Measurements from ENCODE around the gene LAG3. TPM values are rescaled to one million over a fixed set of nuclear protein-coding genes. Genes with fewer than 3 reads are reported as not detected.

Gene LAG3
- 0.72 and 1.1 TPM in 2 replicates for polyA plus RNA-seq (2012; rRNA removed)
- 0.14 and 0.21 TPM in 2 replicates for polyA plus RNA-seq (2012; cell fraction: cytosol; rRNA removed)
- 7.2 and 9.8 TPM in 2 replicates for polyA plus RNA-seq (2012; cell fraction: nucleus; rRNA removed)

DNA sequence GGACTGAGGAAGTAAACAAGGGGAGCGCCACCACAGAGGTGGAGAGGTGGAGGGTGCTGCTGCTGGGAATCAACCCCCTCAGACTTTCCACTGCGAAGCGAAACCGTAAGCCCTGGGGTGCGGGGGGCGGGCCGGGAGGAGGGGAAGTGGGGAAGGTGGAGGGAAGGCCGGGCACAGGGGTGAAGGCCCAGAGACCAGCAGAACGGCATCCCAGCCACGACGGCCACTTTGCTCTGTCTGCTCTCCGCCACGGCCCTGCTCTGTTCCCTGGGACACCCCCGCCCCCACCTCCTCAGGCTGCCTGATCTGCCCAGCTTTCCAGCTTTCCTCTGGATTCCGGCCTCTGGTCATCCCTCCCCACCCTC is at the start of gene LAG3:
Gene LAG3 (plus strand): TSS at position 190 of the 365 bp plus-strand sequence. CDS start 333 bp downstream, outside the sequence.
- 85% methylated on average over 14 of the region's 15 CpGs for WGBS (ENCODE audit: low lambda C conversion rate)
- Histone ChIP-seq H3K27ac (ENCODE audit: low read depth in 2 of 2, low read length in 1 of 2) (peak within 1 kb of the TSS in 1 of 2 experiments; percentile 56; a peak in 1 of 4 replicates), H3K4me3 (ENCODE audit: low read depth in 2 of 2, low read length in 1 of 2) (no peak within 1 kb of the TSS), H2AFZ (ENCODE audit: low read depth) (no peak within 1 kb of the TSS), H3K9ac (no peak within 1 kb of the TSS), H3K9me2 (no peaks in the 10 kb centered on the region), H3K79me2 (ENCODE audit: insufficient read depth) (peaks cover 31% of the 10 kb centered on the region), H3K27me3 (ENCODE audit: insufficient read depth) (no peaks in the 10 kb centered on the region), H3K9me3 (no peaks in the 10 kb centered on the region), H4K20me1 (ENCODE audit: insufficient read depth) (peaks cover 35% of the 10 kb centered on the region), H3K36me3 (replicated peaks in 1 of 2; ENCODE audit: control insufficient read depth in 1 of 2, insufficient read depth in 2 of 2, low read length in 1 of 2) (peaks cover 23 to 24% of the 10 kb centered on the region in 2 experiments), H3F3A (replicated peaks; ENCODE audit: insufficient read depth) (peaks cover 9% of the 10 kb centered on the region), H3K4me2 (no peak within 1 kb of the TSS), H3K4me1 (ENCODE audit: control insufficient read depth in 1 of 2, insufficient read depth in 2 of 2, low read depth in 1 of 2, low read length in 1 of 2) (peaks cover 9 to 30% of the 10 kb centered on the region in 2 experiments; a peak in 2 of 4 replicates)
- TF ChIP-seq MEF2A (IDR thresholded peaks at IDR 0.05; ENCODE audit: borderline replicate concordance, low read depth) (no peak), RFX5 (IDR thresholded peaks at IDR 0.05; ENCODE audit: low read length) (no peak), ELF1 (IDR thresholded peaks at IDR 0.05) (no peak), JUND (IDR thresholded peaks at IDR 0.05) (no peak), GATA2 (CRISPR knock-in tag; IDR thresholded peaks at IDR 0.05) (no peak), RAD21 (IDR thresholded peaks at IDR 0.05; ENCODE audit: low read length) (no peak), TEAD4 (IDR thresholded peaks at IDR 0.05; ENCODE audit: borderline replicate concordance, insufficient read depth) (no peak), SIN3A (IDR thresholded peaks at IDR 0.05; ENCODE audit: borderline replicate concordance, low read depth, low read length) (no peak), FOXM1 (IDR thresholded peaks at IDR 0.05; ENCODE audit: low read depth) (no peak), EZH2phosphoT487 (IDR thresholded peaks at IDR 0.05; ENCODE audit: borderline replicate concordance, low read depth) (no peak)
- TF ChIP-seq, protein P1, sequence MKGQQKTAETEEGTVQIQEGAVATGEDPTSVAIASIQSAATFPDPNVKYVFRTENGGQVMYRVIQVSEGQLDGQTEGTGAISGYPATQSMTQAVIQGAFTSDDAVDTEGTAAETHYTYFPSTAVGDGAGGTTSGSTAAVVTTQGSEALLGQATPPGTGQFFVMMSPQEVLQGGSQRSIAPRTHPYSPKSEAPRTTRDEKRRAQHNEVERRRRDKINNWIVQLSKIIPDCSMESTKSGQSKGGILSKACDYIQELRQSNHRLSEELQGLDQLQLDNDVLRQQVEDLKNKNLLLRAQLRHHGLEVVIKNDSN (IDR thresholded peaks at IDR 0.05; ENCODE audit: borderline replicate concordance, low read depth), result no peak
- TF ChIP-seq, protein P2, sequence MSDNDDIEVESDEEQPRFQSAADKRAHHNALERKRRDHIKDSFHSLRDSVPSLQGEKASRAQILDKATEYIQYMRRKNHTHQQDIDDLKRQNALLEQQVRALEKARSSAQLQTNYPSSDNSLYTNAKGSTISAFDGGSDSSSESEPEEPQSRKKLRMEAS (IDR thresholded peaks at IDR 0.05; ENCODE audit: low read depth), result no peak
- TF ChIP-seq, protein P3, sequence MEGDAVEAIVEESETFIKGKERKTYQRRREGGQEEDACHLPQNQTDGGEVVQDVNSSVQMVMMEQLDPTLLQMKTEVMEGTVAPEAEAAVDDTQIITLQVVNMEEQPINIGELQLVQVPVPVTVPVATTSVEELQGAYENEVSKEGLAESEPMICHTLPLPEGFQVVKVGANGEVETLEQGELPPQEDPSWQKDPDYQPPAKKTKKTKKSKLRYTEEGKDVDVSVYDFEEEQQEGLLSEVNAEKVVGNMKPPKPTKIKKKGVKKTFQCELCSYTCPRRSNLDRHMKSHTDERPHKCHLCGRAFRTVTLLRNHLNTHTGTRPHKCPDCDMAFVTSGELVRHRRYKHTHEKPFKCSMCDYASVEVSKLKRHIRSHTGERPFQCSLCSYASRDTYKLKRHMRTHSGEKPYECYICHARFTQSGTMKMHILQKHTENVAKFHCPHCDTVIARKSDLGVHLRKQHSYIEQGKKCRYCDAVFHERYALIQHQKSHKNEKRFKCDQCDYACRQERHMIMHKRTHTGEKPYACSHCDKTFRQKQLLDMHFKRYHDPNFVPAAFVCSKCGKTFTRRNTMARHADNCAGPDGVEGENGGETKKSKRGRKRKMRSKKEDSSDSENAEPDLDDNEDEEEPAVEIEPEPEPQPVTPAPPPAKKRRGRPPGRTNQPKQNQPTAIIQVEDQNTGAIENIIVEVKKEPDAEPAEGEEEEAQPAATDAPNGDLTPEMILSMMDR (IDR thresholded peaks at IDR 0.05), result no peak
- TF ChIP-seq, protein P4, sequence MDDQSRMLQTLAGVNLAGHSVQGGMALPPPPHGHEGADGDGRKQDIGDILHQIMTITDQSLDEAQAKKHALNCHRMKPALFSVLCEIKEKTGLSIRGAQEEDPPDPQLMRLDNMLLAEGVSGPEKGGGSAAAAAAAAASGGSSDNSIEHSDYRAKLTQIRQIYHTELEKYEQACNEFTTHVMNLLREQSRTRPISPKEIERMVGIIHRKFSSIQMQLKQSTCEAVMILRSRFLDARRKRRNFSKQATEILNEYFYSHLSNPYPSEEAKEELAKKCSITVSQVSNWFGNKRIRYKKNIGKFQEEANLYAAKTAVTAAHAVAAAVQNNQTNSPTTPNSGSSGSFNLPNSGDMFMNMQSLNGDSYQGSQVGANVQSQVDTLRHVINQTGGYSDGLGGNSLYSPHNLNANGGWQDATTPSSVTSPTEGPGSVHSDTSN (IDR thresholded peaks at IDR 0.05), result no peak
- CTCF ChIA-PET, result interaction anchor here (1.0 to 15.2 kb wide), 4 partner anchors 9 to 100 kb away, joined by 3 to 343 read pairs (median 8); partner anchors contain the start of gene MLF2
- POLR2A ChIA-PET, result no interaction called here
- no peak for DNase-seq
